GM18511 (cell line): Measurements from ENCODE around the gene MAP3K1.

Experiments
- ATAC-seq: cut with Tn5 transposase; IDR thresholded peaks from one replicate; pipeline ENCODE4 v1.9.1; 2021; ENCODE audit warnings: mild to moderate bottlenecking, moderate library complexity; ENCODE audit not compliant: unreplicated experiment

The MAP3K1 gene

DNA sequence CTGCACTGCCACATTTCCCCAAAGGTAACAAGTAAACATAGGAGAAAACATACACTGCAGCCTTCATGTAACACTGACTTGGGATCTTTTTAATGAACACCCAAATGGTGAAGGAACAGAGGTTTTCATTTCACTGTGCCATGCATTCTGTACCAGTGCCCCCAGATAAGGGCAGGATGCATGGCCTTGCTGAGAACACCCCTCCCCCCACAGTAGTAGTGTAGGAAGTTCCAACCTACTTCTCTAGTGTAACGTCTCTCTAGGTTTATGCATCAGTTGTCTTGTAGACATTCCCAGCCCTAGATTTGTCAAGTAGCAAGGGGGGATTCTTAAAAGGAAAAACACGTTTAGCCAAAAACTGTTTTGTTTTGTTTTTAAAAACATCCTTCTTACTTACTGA lies 29.9 kb downstream of the MAP3K1 start:
- ATAC-seq = no peak

DNA sequence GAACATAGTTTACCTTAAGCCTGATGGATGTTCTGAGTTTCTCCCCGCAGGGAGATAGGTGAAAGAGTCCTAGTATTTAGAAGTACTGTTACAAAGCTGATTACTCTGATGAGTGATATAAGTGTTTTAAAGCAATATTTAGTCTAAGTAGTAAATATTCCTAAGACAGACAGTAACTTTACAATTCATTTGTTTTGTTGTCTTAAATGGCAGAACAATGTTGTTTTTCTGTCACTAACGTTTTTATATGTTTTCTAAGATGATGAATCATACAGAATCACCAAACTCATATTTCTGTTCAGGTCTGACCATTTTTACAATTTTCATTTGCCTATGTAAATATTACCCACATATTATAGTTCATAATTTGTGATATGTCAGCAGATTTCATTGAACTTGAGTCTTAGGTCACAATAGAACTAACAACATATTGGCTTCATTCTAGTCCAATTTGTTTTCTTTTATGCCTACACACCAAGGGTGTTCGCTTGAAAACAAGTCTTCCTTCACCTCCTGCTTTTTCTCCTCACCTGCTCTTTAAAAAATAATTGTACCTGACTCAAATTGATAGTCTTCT lies 30.6 kb downstream of the MAP3K1 start:
- ATAC-seq = no peak

DNA sequence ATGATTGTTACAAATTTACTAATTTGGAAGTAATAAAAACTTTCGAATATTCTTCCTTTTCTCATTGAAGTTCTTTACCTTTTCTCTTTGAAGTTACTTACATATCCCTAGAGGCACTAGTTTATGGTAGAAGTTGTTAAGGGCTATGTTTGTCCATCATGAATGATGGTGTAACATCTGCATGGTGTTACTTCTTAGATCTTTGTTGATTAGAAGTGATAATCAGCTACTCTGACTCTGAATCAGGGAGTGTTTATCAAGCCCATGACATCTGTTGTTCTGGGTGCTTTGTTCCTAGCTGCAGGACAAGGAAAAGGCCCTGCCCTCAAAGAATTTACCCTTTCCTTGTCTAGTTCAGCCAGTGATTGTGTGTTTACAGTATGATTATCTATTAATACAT lies 32.9 kb downstream of the MAP3K1 start:
- ATAC-seq = no peak

DNA sequence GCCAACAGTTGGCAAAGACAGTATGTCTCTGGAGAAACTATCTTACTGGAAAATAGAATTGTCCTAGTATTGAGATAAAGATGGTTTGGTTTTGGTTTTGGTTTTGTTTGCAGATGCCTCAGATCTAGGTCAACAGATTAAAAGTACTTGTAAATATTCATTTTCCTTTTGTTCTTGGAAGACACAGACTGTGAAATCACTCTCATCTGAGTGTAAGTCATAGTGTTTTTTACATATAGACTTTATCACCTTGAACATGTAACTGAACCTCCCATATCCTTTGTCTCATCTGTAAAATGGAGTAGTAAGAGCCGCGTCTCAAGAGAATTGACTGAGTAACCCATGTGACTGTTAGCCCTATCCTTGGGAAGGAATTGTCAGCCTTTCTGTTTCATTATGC lies 34.3 kb downstream of the MAP3K1 start:
- ATAC-seq = no peak

DNA sequence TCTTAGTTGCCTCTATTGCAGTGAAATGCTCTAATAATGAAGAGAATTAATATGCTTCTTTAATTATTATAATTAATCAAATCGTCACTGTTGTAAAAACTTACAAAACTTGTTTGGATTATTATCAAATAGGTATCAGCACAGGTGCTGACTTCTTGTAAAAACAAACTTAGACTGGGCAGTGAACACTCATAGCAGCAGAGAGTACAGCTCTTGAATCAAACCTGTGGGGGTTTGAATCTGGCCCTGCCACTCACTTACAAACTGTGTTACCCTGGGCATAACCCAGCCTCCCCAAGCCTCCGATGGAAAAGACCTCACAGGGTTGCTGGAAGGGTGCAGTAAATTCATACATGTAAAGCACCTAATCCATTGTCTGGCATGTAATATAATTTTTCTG lies 35.1 kb downstream of the MAP3K1 start:
- ATAC-seq = no peak

DNA sequence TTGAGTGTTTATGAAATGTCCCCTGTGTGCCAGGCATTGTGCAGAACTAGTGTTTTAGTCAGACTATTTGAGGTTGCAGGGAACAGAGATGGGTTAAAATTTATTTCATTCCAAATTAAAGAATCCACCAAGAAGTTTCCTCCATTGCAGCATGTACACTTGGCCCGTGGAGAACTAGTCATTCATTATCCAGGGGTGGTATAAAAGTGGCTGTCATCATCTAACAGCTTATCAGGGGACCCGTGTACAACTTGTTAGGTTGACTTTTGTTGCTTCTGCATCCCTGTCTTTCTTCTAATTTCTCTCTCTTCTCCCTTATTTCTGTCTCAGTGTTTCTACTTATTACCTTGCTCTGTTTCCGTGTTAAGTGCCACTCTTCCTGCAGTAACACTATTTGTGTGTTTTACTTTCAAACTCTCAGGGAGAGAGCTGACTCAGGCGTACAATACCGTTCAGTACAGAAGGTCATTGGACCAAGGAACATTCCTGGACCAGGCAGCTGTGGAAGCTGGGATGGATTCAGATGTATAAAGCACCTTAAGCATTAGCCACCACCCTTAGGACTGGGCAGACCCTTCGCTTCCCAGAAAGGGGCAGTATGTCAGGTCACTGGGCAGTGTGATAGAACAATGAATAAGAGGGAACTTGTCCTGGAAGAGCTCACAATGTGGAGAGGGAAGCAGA lies 36.1 kb downstream of the MAP3K1 start:
- ATAC-seq = no peak

DNA sequence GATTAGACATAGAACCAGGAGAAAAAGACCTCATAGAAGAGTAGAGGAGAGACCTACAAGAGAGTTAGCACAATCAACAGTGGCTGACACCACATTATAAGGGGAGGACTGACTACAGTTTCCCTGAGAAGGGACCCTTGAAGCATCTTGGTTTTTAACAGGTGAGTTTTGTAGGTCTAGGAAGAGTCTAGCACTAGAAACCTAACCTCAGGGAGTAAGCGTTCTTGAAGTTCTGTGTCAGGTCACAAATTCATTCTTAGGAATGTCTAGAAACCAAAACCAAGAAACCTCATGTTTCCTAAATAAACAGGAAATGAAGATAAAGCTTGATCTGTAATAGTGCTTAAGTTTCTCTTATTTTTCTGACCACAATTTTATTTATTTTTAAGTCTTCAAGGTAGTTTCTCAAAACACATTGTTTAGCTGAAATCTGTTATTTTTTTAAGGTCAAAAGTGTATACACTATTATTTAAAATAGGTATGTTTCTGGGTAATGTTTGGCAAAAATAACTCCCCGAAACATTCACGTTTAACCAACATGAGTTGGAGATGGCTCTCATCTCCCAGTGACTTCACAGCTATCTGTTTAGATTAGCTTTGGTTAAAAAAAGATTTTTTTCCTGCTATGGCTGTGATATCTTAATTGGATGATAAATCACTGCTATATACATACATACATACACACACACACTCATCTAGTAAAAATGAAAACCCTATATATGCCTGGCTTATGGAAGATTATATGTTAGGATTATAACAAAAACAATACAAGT lies 37.1 kb downstream of the MAP3K1 start:
- ATAC-seq = no peak

DNA sequence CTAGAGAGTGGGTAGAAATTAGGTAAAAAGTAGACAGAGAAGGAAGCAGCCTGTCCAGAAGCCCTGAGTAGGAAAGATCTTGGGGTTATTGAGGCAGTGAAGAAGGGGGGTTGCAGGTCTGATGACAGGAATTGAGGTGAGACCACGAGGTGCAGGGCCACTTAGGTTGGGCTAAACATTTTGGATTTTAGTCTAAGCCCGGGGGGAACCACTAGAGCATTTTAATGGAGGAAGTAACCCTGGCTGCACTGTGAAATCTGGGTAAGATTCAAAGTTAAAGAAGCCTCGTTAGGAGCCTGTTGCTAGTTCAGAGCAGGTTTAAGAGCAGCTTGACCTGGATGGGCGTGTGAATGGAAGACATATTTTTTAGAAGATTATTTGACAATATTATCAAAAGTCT lies 38.3 kb downstream of the MAP3K1 start:
- ATAC-seq = no peak

DNA sequence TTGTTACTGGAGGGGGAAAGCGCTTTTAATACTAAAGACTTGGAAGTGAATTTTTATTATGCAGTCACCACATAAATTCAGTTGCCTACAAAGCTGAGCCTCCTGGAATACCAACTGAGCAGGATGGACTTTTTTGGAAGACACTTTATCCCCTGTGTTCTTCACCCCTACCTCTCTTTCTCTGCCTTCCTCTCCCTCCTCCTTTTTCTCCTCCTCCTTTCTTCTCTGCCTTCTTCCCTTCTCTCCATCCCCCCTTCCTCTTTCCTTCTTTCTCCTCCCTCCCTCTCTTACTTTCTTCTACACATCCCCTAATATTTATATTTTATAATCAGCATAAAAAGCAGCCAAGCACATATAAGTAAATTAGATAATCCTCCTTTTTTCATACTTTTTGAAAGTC lies 39.6 kb downstream of the MAP3K1 start:
- ATAC-seq = no peak

DNA sequence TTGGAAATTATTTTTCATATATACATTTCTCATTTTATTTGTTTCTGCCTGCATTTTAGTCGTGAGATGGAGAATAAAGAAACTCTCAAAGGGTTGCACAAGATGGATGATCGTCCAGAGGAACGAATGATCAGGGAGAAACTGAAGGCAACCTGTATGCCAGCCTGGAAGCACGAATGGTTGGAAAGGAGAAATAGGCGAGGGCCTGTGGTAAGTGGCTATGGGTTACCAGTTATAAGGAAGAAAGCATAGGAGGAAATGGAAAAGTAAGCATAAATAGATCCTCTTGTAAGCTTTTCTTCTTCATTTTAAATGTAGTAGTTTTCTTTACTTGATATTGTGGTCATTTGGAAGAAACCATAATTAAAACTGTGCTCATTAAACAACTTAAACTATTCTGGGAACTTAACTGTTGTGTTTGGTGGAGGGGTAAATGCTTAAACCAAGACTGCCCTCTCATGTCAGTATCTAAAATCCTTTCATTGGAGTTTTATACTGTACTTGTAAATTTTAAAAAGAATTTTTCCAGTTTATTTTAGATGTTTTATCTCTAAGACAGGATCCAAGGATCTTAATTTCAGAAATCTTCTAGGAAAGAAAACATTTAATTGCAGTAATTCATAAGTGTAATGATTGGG lies 41.3 kb downstream of the MAP3K1 start:
- no peak for ATAC-seq

DNA sequence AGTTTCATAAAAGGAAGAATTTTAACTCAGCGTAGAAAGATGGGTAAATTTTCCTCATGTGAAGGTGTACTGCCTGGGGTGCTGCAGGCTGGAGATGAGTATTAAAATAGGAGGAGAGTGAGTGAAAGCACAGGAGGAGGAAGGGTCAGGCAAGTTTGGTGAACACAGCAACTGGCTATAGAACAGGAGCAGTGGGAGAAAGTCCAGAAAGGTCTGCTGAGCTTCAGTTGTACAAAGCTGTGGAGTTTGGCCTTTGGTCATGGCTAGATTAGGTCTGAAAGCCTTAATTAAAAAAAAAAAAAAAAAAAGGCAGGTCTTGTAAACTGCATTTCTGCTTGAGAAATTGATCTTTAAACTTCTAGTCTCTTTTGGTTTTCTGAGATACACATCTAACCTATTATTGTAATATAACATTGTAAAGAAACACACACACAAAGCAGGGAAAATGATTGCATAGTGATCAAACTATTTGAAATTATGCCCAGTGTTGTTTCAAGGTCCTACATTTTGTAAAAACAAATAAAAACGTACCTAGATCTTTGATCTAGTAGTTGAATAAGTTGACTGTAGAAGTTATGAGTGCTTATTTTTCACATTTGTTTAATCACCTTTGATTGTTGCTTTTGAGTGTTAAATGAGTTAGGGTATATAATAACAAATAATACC lies 43.6 kb downstream of the MAP3K1 start:
- ATAC-seq = no peak

DNA sequence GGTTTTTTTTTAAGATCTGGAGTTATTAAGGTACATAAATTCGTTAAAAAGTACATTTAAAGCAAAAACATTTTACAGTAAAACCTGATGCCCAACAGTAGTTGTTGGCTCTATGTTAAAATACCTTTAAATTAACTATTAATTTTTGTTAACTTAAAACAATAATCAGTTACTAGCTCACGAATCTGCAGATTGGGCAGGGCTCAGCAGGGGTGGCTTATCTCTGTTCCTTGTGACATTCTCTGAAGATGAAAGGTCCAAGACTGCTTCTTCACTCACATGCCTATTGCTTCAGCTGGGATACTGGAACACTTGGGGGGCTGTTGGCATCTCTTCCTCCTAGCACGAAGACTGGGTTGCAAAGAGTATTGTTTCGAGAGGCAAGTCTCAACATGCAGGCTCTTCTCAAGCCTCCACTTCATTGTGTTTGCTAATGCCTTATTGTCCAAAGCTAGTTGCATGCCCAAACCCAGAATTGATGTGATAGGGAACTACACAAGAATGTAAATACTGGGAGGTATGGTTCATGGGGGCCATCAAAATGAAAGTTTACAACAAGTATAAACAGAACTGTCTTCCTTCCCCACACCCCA lies 46.6 kb downstream of the MAP3K1 start:
- no peak for ATAC-seq

DNA sequence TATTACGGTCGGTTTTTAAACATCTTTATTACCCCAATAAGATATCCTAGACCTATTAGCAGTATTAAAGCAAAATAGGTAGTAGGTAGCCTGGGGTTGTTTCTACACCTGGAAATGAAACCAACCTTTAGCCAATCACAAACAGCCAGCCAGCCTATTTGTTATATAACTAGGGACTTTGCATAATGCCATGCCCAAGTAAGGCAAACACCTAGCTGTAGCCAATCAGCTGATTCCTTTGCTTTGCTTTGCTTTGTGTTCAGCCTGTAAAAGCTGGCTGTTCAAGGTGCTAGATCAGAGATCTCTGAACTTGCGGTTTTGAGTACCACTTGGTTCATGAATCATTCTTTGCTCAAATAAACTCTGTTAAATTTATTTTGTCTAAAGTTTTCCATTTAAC lies 47.6 kb downstream of the MAP3K1 start:
- no peak for ATAC-seq

DNA sequence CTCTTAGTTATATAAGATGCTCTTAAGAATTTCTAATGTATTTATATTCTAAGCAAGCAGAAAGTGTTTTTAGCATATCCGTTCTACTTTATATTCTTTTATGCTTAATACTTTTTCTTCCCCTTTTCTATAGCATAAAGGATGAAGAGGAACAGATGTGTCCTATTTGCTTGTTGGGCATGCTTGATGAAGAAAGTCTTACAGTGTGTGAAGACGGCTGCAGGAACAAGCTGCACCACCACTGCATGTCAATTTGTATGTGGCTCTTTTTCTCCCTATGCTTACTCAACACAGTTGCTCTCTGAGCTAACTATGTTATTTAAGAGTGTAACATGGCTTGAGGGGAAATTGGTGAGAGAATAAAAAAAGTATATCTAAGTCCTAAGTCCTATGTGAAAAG lies 56.4 kb downstream of the MAP3K1 start:
- no peak for ATAC-seq

DNA sequence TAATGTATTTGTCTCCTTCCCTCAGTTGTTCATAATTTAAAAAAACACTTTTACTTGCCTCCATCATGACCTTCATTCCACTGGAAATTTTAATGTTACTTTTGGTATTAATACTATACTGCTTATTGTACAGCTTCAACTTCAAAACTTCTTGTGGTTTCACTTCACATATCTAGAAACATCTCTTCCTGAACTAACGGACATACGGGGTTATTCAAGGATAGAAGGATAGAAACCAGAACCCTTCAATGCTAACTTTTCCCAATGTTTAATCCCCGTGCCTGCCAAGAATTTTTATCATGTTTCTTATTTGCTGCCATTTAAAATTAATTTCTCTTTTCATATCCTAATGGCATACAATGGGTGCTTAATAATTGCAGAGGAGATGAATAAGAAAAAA lies 57.7 kb downstream of the MAP3K1 start:
- no peak for ATAC-seq

DNA sequence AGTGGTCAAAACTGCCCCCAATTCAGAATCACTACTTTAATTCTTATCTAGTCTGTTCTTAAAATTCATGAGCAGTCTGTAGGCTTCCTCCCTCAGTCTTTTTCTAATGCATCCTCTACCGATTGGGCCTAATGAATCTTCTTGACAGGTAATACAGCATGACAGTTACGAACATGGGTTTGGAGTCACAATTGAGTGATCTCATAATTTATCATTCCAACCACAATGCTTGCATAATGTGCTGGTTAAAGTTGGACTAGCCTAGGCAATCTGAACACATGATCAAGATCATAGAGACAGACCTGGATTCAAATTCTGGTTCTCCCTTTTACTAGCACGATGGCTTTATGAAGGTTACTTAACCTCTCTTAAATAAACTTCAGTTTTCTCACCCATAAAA lies 61.0 kb downstream of the MAP3K1 start:
- ATAC-seq = no peak

DNA sequence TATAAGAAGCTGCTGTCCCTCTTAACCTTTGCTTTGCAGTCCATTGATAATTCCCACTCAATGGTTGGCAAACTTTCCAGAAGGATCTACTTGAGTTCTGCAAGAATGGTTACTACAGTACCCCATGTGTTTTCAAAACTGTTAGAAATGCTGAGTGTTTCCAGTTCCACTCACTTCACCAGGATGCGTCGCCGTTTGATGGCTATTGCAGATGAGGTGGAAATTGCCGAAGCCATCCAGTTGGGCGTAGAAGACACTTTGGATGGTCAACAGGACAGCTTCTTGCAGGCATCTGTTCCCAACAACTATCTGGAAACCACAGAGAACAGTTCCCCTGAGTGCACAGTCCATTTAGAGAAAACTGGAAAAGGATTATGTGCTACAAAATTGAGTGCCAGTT lies 66.2 kb downstream of the MAP3K1 start:
- no peak for ATAC-seq

DNA sequence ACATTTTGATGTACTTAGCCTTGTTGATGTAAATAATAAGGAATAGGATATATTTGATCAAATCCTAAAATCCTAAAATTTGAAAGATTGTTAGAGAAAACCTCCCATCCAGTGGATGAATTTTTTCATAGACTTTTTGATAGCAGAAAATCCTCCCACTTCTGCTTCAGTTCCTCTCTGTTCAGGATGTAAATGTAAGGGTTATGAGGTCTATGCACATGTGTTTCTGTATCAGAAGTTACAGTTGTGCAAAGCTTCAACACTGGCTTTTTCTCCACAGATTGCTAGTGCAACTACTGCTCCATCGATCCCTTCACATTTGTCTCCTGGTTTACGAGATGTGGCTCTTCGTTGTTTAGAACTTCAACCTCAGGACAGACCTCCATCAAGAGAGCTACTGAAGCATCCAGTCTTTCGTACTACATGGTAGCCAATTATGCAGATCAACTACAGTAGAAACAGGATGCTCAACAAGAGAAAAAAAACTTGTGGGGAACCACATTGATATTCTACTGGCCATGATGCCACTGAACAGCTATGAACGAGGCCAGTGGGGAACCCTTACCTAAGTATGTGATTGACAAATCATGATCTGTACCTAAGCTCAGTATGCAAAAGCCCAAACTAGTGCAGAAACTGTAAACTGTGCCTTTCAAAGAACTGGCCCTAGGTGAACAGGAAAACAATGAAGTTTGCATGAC lies 78.1 kb downstream of the MAP3K1 start:
- no peak for ATAC-seq

DNA sequence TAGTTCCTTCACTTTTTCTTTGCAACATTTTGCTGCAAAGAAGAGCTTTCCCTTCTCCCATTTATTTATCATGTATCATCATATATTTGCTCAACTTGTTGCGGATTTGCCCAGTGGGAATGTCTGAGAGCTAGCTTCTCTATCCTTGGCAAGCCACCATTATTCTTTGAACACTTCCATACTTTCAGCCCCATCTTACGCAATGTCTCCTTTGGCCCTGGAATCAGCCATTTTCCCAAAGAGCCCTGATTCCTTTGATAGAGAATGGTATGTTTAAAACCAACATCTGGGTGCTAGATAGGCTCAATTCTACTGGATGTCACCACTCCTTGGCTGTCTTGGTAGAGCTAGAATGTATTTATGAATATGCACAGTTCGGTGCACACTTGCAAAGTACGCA lies 81.4 kb downstream of the MAP3K1 start:
- no peak for ATAC-seq

DNA sequence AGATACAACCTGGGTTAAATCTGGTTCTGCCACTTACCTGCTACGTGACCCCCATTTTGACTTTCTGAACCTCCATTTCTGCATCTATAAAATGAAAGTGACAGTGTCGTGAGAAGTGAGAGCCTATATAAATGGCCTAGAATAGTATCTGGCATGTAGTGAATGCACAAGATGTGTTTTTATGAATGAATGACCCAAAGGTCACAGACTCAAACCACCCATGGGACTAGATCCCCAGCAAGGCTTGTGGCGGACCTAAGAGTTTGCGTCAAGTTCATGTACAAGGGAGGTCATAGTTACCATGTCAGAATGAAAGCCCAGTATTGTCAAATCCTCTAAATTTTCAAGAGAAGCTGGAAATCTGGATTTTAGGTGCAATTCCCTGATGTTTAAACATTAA lies 82.9 kb downstream of the MAP3K1 start:
- ATAC-seq = no peak
